ENCODE measurements around the gene UBE2J2.

DNA sequence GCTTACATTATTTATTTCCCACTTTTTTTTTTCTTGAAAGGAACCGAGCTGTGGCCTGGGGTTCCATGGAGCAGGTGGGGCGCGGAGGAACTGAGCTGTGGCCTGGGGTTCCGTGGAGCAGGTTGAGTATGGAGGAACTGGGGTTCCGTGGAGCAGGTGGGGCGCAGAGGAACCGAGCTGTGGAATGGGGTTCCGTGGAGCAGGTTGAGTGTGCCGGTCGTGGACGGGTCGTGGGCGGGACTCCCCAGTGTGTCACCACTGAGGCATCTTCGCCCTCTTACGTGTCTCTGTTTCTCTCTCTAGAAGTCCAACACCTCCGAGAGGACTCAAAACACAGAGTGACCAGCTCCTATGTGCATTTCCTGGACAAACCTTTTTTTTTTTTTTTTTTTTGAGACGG lies 5.4 kb upstream of the UBE2J2 start:
- TF ChIP-seq, protein P1, sequence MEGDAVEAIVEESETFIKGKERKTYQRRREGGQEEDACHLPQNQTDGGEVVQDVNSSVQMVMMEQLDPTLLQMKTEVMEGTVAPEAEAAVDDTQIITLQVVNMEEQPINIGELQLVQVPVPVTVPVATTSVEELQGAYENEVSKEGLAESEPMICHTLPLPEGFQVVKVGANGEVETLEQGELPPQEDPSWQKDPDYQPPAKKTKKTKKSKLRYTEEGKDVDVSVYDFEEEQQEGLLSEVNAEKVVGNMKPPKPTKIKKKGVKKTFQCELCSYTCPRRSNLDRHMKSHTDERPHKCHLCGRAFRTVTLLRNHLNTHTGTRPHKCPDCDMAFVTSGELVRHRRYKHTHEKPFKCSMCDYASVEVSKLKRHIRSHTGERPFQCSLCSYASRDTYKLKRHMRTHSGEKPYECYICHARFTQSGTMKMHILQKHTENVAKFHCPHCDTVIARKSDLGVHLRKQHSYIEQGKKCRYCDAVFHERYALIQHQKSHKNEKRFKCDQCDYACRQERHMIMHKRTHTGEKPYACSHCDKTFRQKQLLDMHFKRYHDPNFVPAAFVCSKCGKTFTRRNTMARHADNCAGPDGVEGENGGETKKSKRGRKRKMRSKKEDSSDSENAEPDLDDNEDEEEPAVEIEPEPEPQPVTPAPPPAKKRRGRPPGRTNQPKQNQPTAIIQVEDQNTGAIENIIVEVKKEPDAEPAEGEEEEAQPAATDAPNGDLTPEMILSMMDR (IDR thresholded peaks at IDR 0.05; ENCODE audit: extremely low read depth in 1 of 2, insufficient read depth in 1 of 2, low read depth in 1 of 2, low read length in 2 of 2): no peak
- TF ChIP-seq, protein P2, sequence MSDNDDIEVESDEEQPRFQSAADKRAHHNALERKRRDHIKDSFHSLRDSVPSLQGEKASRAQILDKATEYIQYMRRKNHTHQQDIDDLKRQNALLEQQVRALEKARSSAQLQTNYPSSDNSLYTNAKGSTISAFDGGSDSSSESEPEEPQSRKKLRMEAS (IDR thresholded peaks at IDR 0.05; ENCODE audit: insufficient read depth, insufficient read length): no peak
- TF ChIP-seq POLR2A (IDR thresholded peaks at IDR 0.05; ENCODE audit: low read depth, low read length) (no peak), JUN (IDR thresholded peaks at IDR 0.05; ENCODE audit: borderline replicate concordance, insufficient read depth, insufficient read length, low read depth) (no peak), EZH2 (IDR thresholded peaks at IDR 0.05; ENCODE audit: borderline replicate concordance, low read depth, low read length, severe bottlenecking) (no peak), GATA2 (IDR thresholded peaks at IDR 0.05; ENCODE audit: insufficient read depth, insufficient read length, low read depth, low read length) (no peak)
